Measurements from ENCODE around the gene L3MBTL4. TPM values are rescaled to one million over a fixed set of nuclear protein-coding genes. Genes with fewer than 3 reads are reported as not detected.

L3MBTL4 gene
- 0.49 TPM in 1 of 2 replicates, not detected in the other for total RNA-seq

GRCh38 chr18:6414723-6415417 lies at the start of gene L3MBTL4:
L3MBTL4 (minus strand) TSS chr18:6414911; CDS start chr18:6311625, 103,286 bp downstream.

Small RNAs within 50 kb of the gene (small RNA-seq; reads per million reads assigned to genes)
- gene RNU5F-3P: not detected
- gene RNU6-349P: not detected

All from hair follicle dermal papilla cell (primary cell).